WI38 (cell line): ENCODE data around the gene REX1BD.

Experiments
- H3K4me3 ChIP-seq: 2 replicates; pipeline ENCODE4 v1.5.1; 2011; ENCODE audit warnings: low read depth, mild to moderate bottlenecking, control low read depth, low read length
- CTCF ChIP-seq: IDR thresholded peaks from 2 replicates; pipeline ENCODE4 v1.5.1; 2012; ENCODE audit warnings: low read depth, mild to moderate bottlenecking, control low read depth, low read length

Gene REX1BD

GRCh38 chr19:18610245-18610555 is 21.6 kb downstream of the REX1BD start:
- no peak for TF ChIP-seq CTCF

DNA sequence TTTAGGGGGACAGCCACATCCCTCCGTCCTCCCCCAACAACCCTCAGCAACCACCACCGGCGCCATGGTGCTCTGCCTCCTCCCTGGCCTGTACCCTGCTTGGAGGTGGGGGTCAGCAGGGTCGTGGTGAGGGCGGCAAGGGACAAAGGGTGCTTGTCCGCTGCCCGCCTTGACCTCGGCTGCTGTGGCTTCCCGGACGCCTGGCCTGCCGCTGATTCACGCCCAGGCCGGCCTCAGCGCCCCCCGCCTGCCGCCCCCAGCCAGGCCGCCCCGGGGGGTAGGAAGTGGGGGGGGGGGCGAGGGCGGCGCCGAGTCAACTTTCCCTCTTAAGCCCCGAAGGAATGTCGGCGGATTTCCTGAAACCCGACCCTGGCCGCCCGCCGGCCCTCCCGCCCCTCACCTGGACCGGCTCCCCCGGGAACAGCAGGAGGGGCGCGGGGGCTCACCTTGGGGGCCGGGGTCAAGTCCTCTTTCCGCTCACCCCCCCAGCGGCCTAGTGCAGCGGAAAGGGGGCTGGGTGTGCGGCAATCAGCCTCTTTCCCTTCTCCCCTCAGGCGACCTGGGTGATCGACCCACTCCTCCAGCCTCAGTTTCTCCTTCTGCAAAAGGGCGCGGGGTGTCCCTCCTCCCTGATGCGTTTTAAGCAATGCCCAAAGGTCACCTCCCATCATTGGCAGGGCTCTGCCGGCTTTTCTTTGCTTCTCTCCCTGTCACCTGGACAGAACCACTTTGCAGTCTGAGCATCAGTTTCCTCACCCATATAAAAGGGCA is 22.1 kb downstream of the REX1BD start:
- no peak for TF ChIP-seq CTCF
- no peak overlapping the region for H3K4me3 ChIP-seq

More at GRCh38 chr19:18610245-18610555, 21.6 kb downstream of the REX1BD start:
- H3K4me3 ChIP-seq = no peak overlapping the region

DNA sequence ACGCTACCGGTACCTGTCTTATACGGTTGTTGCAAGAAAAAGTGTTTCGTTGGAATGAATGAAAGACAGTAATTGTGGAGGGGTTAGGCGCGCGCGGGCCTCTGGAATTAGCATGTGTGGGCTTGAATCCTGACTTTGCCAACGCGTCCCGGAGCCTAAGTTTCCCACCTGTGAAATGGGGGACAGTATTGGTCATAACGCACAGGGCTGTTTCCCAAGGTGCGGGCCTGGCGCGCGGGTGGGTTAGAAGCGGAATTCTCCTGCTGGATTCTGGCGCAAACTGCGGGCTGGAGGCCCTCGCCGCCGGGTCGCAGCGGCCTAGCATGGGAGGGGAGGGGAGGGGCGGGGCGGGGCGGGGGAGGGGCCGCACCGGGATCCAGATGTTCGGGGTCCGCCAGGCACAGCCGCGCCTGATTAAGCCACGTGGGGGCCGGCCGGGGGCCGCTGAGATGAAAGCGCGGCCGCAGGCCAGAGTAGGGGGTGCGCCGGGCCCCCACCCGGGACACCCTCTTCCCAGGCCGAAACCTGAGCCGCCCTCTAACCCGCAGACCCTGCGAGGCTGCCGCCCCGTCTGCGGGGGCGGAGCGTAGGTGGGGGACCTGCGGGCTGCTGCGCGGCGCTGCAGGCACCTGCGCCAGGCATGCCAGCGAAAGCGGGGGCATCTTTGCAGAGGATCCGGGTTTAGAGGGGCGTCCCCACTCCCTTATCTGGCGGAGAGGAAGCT is 22.9 kb downstream of the REX1BD start:
- TF ChIP-seq CTCF = no peak
- H3K4me3 ChIP-seq = no peak overlapping the region

- TF ChIP-seq CTCF = no peak
- peak overlapping the region; percentile 53 for H3K4me3 ChIP-seq
Measured at GRCh38 chr19:18612051-18612771, 23.6 kb downstream of the REX1BD start.

DNA sequence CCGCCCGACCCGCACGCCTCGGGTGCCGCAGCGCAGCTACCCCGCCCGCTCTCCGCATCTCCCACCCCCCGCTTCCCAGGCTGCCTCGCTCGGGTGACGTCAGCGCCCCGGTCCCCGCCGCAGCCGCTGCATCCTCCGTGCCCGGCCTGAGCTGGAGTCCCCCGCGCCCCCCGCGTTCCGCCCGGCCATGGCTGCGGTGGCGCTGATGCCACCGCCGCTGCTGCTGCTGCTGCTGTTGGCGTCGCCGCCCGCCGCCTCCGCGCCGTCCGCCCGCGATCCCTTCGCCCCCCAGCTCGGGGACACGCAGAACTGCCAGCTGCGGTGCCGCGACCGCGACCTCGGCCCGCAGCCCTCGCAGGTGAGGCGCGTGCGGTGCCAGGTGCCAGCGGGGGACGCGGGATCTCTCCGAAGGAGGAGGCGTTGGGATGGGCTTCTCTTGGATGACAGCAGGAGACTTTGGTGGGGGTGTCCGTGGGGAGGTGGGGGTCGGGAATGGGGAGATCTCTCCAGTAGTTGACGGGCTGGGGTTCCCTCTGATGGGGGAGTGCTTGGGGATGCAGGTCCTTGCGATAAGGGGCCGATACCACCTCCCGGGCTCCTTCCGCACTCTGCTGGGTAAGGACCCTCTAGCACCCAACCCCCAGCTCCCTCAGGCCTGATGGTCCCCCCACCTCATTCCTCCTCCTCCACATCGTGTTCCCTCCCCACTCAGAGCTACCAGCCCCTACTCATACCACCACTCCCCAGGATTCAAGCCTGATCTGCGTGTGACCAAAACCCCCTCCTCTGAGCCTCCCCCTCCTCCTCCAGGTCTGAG is 24.4 kb downstream of the REX1BD start, which contains the start of gene TMEM59L:
Gene TMEM59L, plus strand, starts transcription at position 99 of the 817 bp plus-strand sequence. Its CDS starts 89 bp downstream, at position 188.
- H3K4me3 ChIP-seq = peak within 1 kb of the TSS; percentile 53
- TF ChIP-seq CTCF = no peak

- no peak for TF ChIP-seq CTCF
Measured at GRCh38 chr19:18613589-18614234, 25.1 kb downstream of the REX1BD start.

More at GRCh38 chr19:18613589-18614234, 25.1 kb downstream of the REX1BD start:
- H3K4me3 ChIP-seq = no peak overlapping the region
